ENCODE results near the gene CA10.

Gene CA10

GRCh38 chr17:51992864-51993416, 165.6 kb downstream of the CA10 start:
- Histone ChIP-seq H3K4me3 (ENCODE audit: low read length, poor library complexity, severe bottlenecking) (no peak overlapping the region), H4K20me1 (ENCODE audit: insufficient read depth, low read length, poor library complexity, severe bottlenecking) (no peaks in the 10 kb centered on the region), H3K79me2 (ENCODE audit: insufficient read depth, low read length) (no peaks in the 10 kb centered on the region), H3K27me3 (ENCODE audit: insufficient read depth, low read length, poor library complexity, severe bottlenecking) (no peaks in the 10 kb centered on the region), H3K36me3 (ENCODE audit: insufficient read depth, low read length) (no peaks in the 10 kb centered on the region), H3K9me3 (ENCODE audit: insufficient read depth, low read depth, low read length) (no peaks in the 10 kb centered on the region), H3K9ac (ENCODE audit: low read depth, low read length, poor library complexity, severe bottlenecking) (no peak overlapping the region), H3K4me2 (ENCODE audit: low read depth, low read length, poor library complexity, severe bottlenecking) (no peak overlapping the region), H3F3A (ENCODE audit: low read depth) (no peaks in the 10 kb centered on the region), H2AFZ (ENCODE audit: low read length) (no peak overlapping the region), H3K4me1 (ENCODE audit: insufficient read depth, low read length, poor library complexity, severe bottlenecking) (no peaks in the 10 kb centered on the region), H3K9me2 (replicated peaks; ENCODE audit: low read depth, low read length) (no peaks in the 10 kb centered on the region)
- no peak for TF ChIP-seq CTCF (conservative IDR thresholded peaks at IDR 0.05; ENCODE audit: low read length)
- no peak for TF ChIP-seq EZH2phosphoT487 (IDR thresholded peaks at IDR 0.05; ENCODE audit: borderline replicate concordance)

- H3K9me2 ChIP-seq (replicated peaks; ENCODE audit: low read depth, low read length), result no peaks in the 10 kb centered on the region
- H3K36me3 ChIP-seq (ENCODE audit: insufficient read depth, low read length), result no peaks in the 10 kb centered on the region
- no peak for TF ChIP-seq CTCF (conservative IDR thresholded peaks at IDR 0.05; ENCODE audit: low read length)
- no peak for TF ChIP-seq EZH2phosphoT487 (IDR thresholded peaks at IDR 0.05; ENCODE audit: borderline replicate concordance)
- no peaks in the 10 kb centered on the region for H3K4me1 ChIP-seq (ENCODE audit: insufficient read depth, low read length, poor library complexity, severe bottlenecking)
- no peak overlapping the region for H3K9ac ChIP-seq (ENCODE audit: low read depth, low read length, poor library complexity, severe bottlenecking)
- H2AFZ ChIP-seq (ENCODE audit: low read length), result no peak overlapping the region
- no peaks in the 10 kb centered on the region for H4K20me1 ChIP-seq (ENCODE audit: insufficient read depth, low read length, poor library complexity, severe bottlenecking)
- no peak overlapping the region for H3K4me2 ChIP-seq (ENCODE audit: low read depth, low read length, poor library complexity, severe bottlenecking)
- H3K9me3 ChIP-seq (ENCODE audit: insufficient read depth, low read depth, low read length), result no peaks in the 10 kb centered on the region
- H3K4me3 ChIP-seq (ENCODE audit: low read length, poor library complexity, severe bottlenecking), result no peak overlapping the region
- H3F3A ChIP-seq (ENCODE audit: low read depth), result no peaks in the 10 kb centered on the region
- no peaks in the 10 kb centered on the region for H3K27me3 ChIP-seq (ENCODE audit: insufficient read depth, low read length, poor library complexity, severe bottlenecking)
- no peaks in the 10 kb centered on the region for H3K79me2 ChIP-seq (ENCODE audit: insufficient read depth, low read length)
Measured at GRCh38 chr17:51971121-51971520, 187.4 kb downstream of the CA10 start.

- Histone ChIP-seq H3K4me1 (ENCODE audit: insufficient read depth, low read length, poor library complexity, severe bottlenecking) (no peaks in the 10 kb centered on the region), H3K9me2 (replicated peaks; ENCODE audit: low read depth, low read length) (no peaks in the 10 kb centered on the region), H3K9ac (ENCODE audit: low read depth, low read length, poor library complexity, severe bottlenecking) (no peak overlapping the region), H3K36me3 (ENCODE audit: insufficient read depth, low read length) (no peaks in the 10 kb centered on the region), H3K27me3 (ENCODE audit: insufficient read depth, low read length, poor library complexity, severe bottlenecking) (no peaks in the 10 kb centered on the region), H4K20me1 (ENCODE audit: insufficient read depth, low read length, poor library complexity, severe bottlenecking) (no peaks in the 10 kb centered on the region), H3K4me3 (ENCODE audit: low read length, poor library complexity, severe bottlenecking) (no peak overlapping the region), H3K4me2 (ENCODE audit: low read depth, low read length, poor library complexity, severe bottlenecking) (no peak overlapping the region), H2AFZ (ENCODE audit: low read length) (no peak overlapping the region), H3K9me3 (ENCODE audit: insufficient read depth, low read depth, low read length) (no peaks in the 10 kb centered on the region), H3K79me2 (ENCODE audit: insufficient read depth, low read length) (no peaks in the 10 kb centered on the region), H3F3A (ENCODE audit: low read depth) (no peaks in the 10 kb centered on the region)
- no peak for TF ChIP-seq CTCF (conservative IDR thresholded peaks at IDR 0.05; ENCODE audit: low read length)
- no peak for TF ChIP-seq EZH2phosphoT487 (IDR thresholded peaks at IDR 0.05; ENCODE audit: borderline replicate concordance)
Measured at GRCh38 chr17:51961689-51962088, 196.8 kb downstream of the CA10 start.
